HepG2 (cell line): Measurements from ENCODE around the gene MCC. TPM values are rescaled to one million over a fixed set of nuclear protein-coding genes. Genes with fewer than 3 reads are reported as not detected.

Experiments
- ATAC-seq: fragments of 200-7000 bp; cut with Tn5 transposase; 3 replicates; pipeline ENCODE4 v1.9.1; 2020; ENCODE audit warnings: mild to moderate bottlenecking, moderate library complexity
- BruUV-seq: library from RNA; stranded (reverse); fragments of 400-500 nt; replicated peaks from 2 replicates; lab custom pipeline; 2021; lab: Mats Ljungman, UMichigan
- CTCF ChIA-PET: fragments of 300-600 bp; formaldehyde crosslinking; extraction: SDS; loops from one replicate; lab custom pipeline; 2021; ENCODE audit warnings: low total read pairs, inconsistent platforms, low intra/inter-chr PET ratio; lab: Yijun Ruan, JAX
- POLR2A ChIA-PET: fragments of 350-600 bp; sonication (Branson Sonifier 250); formaldehyde crosslinking; loops from one replicate; lab custom pipeline; 2020; ENCODE audit warnings: antibody characterized with exemption, inconsistent platforms; lab: Yijun Ruan, JAX
- DNase-seq: peaks from one replicate; pipeline ENCODE4 v3.0.0-alpha.2; 2015; ENCODE audit warnings: low spot score
- FAIRE-seq: peaks from 3 replicates; lab custom pipeline; 2011; peaks lifted over from hg19 to GRCh38; lab: Jason Lieb, UNC
- H2AFZ ChIP-seq: one replicate; pipeline ENCODE4 v1.6.1; 2011; ENCODE audit warnings: low read length, inconsistent platforms
- H3K27ac ChIP-seq: fragments of 300-600 bp; 3 replicates; pipeline ENCODE4 v1.8.0; 2011; ENCODE audit warnings: mixed run types, mild to moderate bottlenecking, mixed read lengths, low read length, inconsistent platforms; ENCODE audit not compliant: insufficient read depth; ENCODE audit errors: extremely low read length
- H3K27me3 ChIP-seq, 2 experiments: fragments of 200-600 bp in 1 of 2; 2 replicates in 1 of 2; 3 replicates in 1 of 2; pipeline versions ENCODE4 v1.6.0 to v1.8.0; 2011; ENCODE audit warnings: low read length in 2 of 2, mild to moderate bottlenecking in 2 of 2, moderate library complexity in 2 of 2, inconsistent platforms in 1 of 2; ENCODE audit not compliant: insufficient read depth in 2 of 2, control insufficient read depth in 1 of 2
- H3K36me3 ChIP-seq, 2 experiments: fragments of 200-600 bp in 1 of 2; replicated peaks in 1 of 2; 2 replicates in 1 of 2; 3 replicates in 1 of 2; pipeline versions ENCODE4 v1.5.1 to v1.8.0; 2011; ENCODE audit warnings: low read length in 2 of 2, inconsistent platforms in 1 of 2; ENCODE audit not compliant: insufficient read depth in 2 of 2, control insufficient read depth in 1 of 2
- H3K4me1 ChIP-seq: 2 replicates; pipeline ENCODE4 v1.5.1; 2012; ENCODE audit warnings: low read length, inconsistent platforms; ENCODE audit not compliant: insufficient read depth
- H3K4me2 ChIP-seq: 2 replicates; pipeline ENCODE4 v1.6.0; 2011; ENCODE audit warnings: low read depth, low read length, inconsistent platforms
- H3K4me3 ChIP-seq, 3 experiments: fragments of 200-600 bp in 1 of 3; sonication (generic), shearing (Covaris generic) in 1 of 3; replicated peaks in 1 of 3; 2 replicates each; pipeline ENCODE4 v1.5.1; 2011 to 2016; ENCODE audit warnings: low read length in 3 of 3, inconsistent platforms in 2 of 3, low read depth in 2 of 3, mild to moderate bottlenecking in 2 of 3, control low read depth in 1 of 3, mixed read lengths in 1 of 3; ENCODE audit not compliant: insufficient read depth in 1 of 3
- H3K79me2 ChIP-seq: one replicate; pipeline ENCODE4 v1.6.1; 2011; ENCODE audit warnings: low read length, inconsistent platforms; ENCODE audit not compliant: insufficient read depth
- H3K9ac ChIP-seq: 2 replicates; pipeline ENCODE4 v1.6.0; 2011; ENCODE audit warnings: mild to moderate bottlenecking, low read depth, low read length, inconsistent platforms; ENCODE audit not compliant: insufficient read depth
- H3K9me3 ChIP-seq: 2 replicates; pipeline ENCODE4 v1.5.1; 2012; ENCODE audit warnings: mild to moderate bottlenecking, low read length
- H4K20me1 ChIP-seq: 2 replicates; pipeline ENCODE4 v1.6.0; 2011; ENCODE audit warnings: inconsistent platforms, mild to moderate bottlenecking, low read length, moderate library complexity; ENCODE audit not compliant: insufficient read depth
- CBFB ChIP-seq: sonication (generic); formaldehyde crosslinking; IDR thresholded peaks from 2 replicates; pipeline ENCODE4 v1.4.0; 2020; ENCODE audit warnings: missing genetic modification reagents
- CEBPB ChIP-seq: IDR thresholded peaks from 2 replicates; pipeline ENCODE4 v1.6.1; 2011; ENCODE audit warnings: low read depth, low read length, improper control_type of control experiment, borderline replicate concordance
- DMTF1 ChIP-seq: sonication (generic); formaldehyde crosslinking; IDR thresholded peaks from 2 replicates; pipeline ENCODE4 v1.4.0; 2020; ENCODE audit warnings: mild to moderate bottlenecking, missing genetic modification reagents
- FOXP4 ChIP-seq: sonication (generic); formaldehyde crosslinking; IDR thresholded peaks from 2 replicates; pipeline ENCODE4 v1.4.0; 2020; ENCODE audit warnings: missing genetic modification reagents
- HES4 ChIP-seq: sonication (generic); formaldehyde crosslinking; IDR thresholded peaks from 2 replicates; pipeline ENCODE4 v1.9.0; 2021; ENCODE audit warnings: mild to moderate bottlenecking, missing genetic modification reagents, borderline replicate concordance
- KDM5B ChIP-seq: sonication (generic); formaldehyde crosslinking; IDR thresholded peaks from 2 replicates; pipeline ENCODE4 v1.4.0; 2020; ENCODE audit warnings: missing genetic modification reagents, mild to moderate bottlenecking, borderline replicate concordance
- MLX ChIP-seq: IDR thresholded peaks from 2 replicates; pipeline ENCODE4 v1.6.1; 2016
- NCOA1 ChIP-seq: sonication (generic); formaldehyde crosslinking; IDR thresholded peaks from 2 replicates; pipeline ENCODE4 v1.9.0; 2021; ENCODE audit warnings: missing genetic modification reagents
- NCOR1 ChIP-seq: fragments of 200-600 bp; sonication (generic); IDR thresholded peaks from 2 replicates; pipeline ENCODE4 v1.7.0; 2017; ENCODE audit warnings: antibody characterized with exemption, low read length, borderline replicate concordance
- NFE2L1 ChIP-seq: sonication (generic); formaldehyde crosslinking; IDR thresholded peaks from 2 replicates; pipeline ENCODE4 v1.4.0; 2020; ENCODE audit warnings: missing genetic modification reagents, mild to moderate bottlenecking, borderline replicate concordance
- NKX3-1 ChIP-seq: sonication (generic); formaldehyde crosslinking; IDR thresholded peaks from 2 replicates; pipeline ENCODE4 v1.5.0; 2020; ENCODE audit warnings: missing genetic modification reagents
- SKI ChIP-seq: fragments of 450-650 bp; IDR thresholded peaks from one replicate; pipeline ENCODE4 v1.6.1; 2018; ENCODE audit warnings: mild to moderate bottlenecking; ENCODE audit not compliant: partially characterized antibody
- SNRNP70 ChIP-seq: fragments of 200-400 bp; formaldehyde crosslinking; IDR thresholded peaks from 2 replicates; pipeline ENCODE4 v1.6.1; 2017; ENCODE audit warnings: mild to moderate bottlenecking, low read depth, low read length, moderate library complexity
- TFAP4 ChIP-seq: sonication (generic); IDR thresholded peaks from 2 replicates; pipeline ENCODE4 v1.6.1; 2016; ENCODE audit warnings: low read depth, borderline replicate concordance
- ZBTB2 ChIP-seq: sonication (generic); formaldehyde crosslinking; IDR thresholded peaks from 2 replicates; pipeline ENCODE4 v1.8.0; 2022; ENCODE audit warnings: low read depth, missing genetic modification reagents
- ZNF570 ChIP-seq: sonication (generic); formaldehyde crosslinking; IDR thresholded peaks from 2 replicates; pipeline ENCODE4 v1.4.0; 2020; ENCODE audit warnings: mild to moderate bottlenecking, missing genetic modification reagents, borderline replicate concordance
- WGBS: methylation state at CpG from one replicate; pipeline ENCODE4 v1.1.6; 2017; ENCODE audit warnings: low lambda C conversion rate; 5-methylcytosine and 5-hydroxymethylcytosine counted together
- in situ Hi-C: cut with HindIII; loops from 2 replicates; pipeline ENCODE4 v1.10.0; 2017; ENCODE audit warnings: low pct_unique_long_range_greater_than_20kb; ENCODE audit not compliant: extremely low pct_ligation_motif_present
- intact Hi-C: fragments of 100-400 bp; cut with micrococcal nuclease; formaldehyde crosslinking; loops from one replicate; pipeline ENCODE4 v1.10.0; 2022; ENCODE audit not compliant: unreplicated experiment
- polyA plus RNA-seq, 8 experiments: library from polyadenylated mRNA; depleted of rRNA in 3 of 8; stranded (reverse) in 7 of 8; unstranded in 1 of 8; fragments of >200 nt; fragmentation: Illumina TruSeq in 4 of 8; extraction: Trizol in 4 of 8; gene quantifications; 2 replicates each; pipeline versions ENCODE4 v1.2.1 to v1.2.3, GENCODE V29; 2011 to 2016; ENCODE audit warnings: low read depth in 4 of 8, missing spikeins in 1 of 8, mixed read lengths in 1 of 8; ENCODE audit not compliant: insufficient read depth in 1 of 8
- total RNA-seq, 5 experiments: library from RNA; depleted of rRNA; stranded (reverse); fragments of >200 nt; fragmentation: Illumina TruSeq; extraction: Trizol; gene quantifications; 2 replicates each; pipeline ENCODE4 v1.2.3, GENCODE V29; 2016; ENCODE audit warnings: low read depth in 1 of 5

MCC gene
- total and polyA plus RNA-seq, 2 of the 13 experiments (the other 11 are each of a cell fraction or from before 2014, with no cell fraction given), result 0.55 to 2.4 TPM

GRCh38 chr5:113266913-113267227 is 221.4 kb downstream of the MCC start:
- in situ Hi-C loops, result no loop called here
- ATAC-seq (no peak), FAIRE-seq (no peak), DNase-seq (no peak)
- BruUV-seq, result no TSS peak
- Histone ChIP-seq H2AFZ (no peak overlapping the region), H3K9me3 (no peaks in the 10 kb centered on the region), H3K4me3 (no peak overlapping the region), H3K27ac (no peak overlapping the region), H3K4me2 (no peak overlapping the region), H4K20me1 (no peaks in the 10 kb centered on the region), H3K27me3 (no peaks in the 10 kb centered on the region), H3K79me2 (no peaks in the 10 kb centered on the region), H3K9ac (no peak overlapping the region), H3K4me1 (no peaks in the 10 kb centered on the region), H3K36me3 (no peaks in the 10 kb centered on the region)
- ChIA-PET POLR2A (no interaction called here), CTCF (no interaction called here)
- intact Hi-C loops, result no loop called here
- 7% methylated on average over 3 of the region's 3 CpGs for WGBS
- TF ChIP-seq NCOR1, result no peak
- no peak for TF ChIP-seq KDM5B (CRISPR knock-in tag)
- TF ChIP-seq MLX (CRISPR knock-in tag), result no peak
- no peak for TF ChIP-seq FOXP4
- no peak for TF ChIP-seq ZNF570 (CRISPR knock-in tag)
- TF ChIP-seq HES4, result no peak
- no peak for TF ChIP-seq NFE2L1
- no peak for TF ChIP-seq CBFB (CRISPR knock-in tag)
- no peak for TF ChIP-seq CEBPB
- no peak for TF ChIP-seq NKX3-1 (CRISPR knock-in tag)
- no peak for TF ChIP-seq NCOA1 (CRISPR knock-in tag)
- TF ChIP-seq SKI, result no peak
- no peak for TF ChIP-seq TFAP4
- TF ChIP-seq SNRNP70, result no peak
- TF ChIP-seq ZBTB2 (CRISPR knock-in tag), result no peak
- TF ChIP-seq DMTF1 (CRISPR knock-in tag), result no peak
